Measurements from ENCODE around the gene ENG.

Gene ENG

DNA sequence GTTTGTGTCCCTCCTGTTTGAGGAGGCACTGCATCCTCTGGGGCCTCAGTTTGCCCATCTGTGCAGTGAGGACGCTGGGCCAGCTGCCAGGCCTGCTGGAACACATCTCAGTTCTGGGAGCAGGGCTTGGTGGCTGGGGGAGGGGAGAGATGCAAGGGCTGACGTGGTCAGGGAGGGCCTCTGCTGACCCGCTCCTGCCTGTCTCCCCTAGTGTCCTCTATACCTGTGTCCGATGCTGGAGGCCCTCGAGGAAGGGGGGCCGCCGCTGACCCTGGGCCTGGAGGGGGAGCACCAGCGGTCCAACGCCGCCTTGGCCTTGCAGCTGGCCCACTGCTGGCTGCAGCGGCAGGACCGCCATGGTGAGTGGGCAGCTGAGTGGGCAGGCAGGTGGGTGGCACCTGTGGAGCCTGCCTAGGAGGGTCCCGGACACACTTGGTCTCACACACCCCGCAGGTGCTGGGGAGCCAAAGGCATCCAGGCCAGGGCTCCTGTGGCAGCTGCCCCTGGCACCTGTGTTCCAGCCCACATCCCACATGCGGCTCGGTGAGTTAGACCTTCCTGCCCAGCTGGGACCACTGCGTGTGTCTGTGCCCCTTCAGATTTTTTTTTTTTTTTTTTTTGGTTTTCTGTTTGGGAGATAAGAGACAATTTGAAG is 46.0 kb downstream of the ENG start:
- Histone ChIP-seq H4K20me1 (ENCODE audit: control insufficient read depth, insufficient read depth, low read depth, low read length) (peaks cover 6% of the 10 kb centered on the region; the same call in 1 of the 2 replicates), H3F3A (ENCODE audit: control insufficient read depth, insufficient read depth) (no peaks in the 10 kb centered on the region), H3K4me1 (ENCODE audit: control insufficient read depth, low read length) (peaks cover 16% of the 10 kb centered on the region), H3K36me3 (ENCODE audit: control insufficient read depth, low read length) (peaks cover 72% of the 10 kb centered on the region), H3K4me2 (ENCODE audit: low read length) (no peak overlapping the region), H3K27me3 (ENCODE audit: control insufficient read depth, low read length) (no peaks in the 10 kb centered on the region), H3K79me2 (ENCODE audit: control insufficient read depth, low read length) (peaks cover 31% of the 10 kb centered on the region), H3K27ac (ENCODE audit: low read depth, low read length) (no peak overlapping the region), H3K9me3 (ENCODE audit: control insufficient read depth, insufficient read depth, low read length) (no peaks in the 10 kb centered on the region), H3K9me2 (replicated peaks; ENCODE audit: control insufficient read depth, low read length) (no peaks in the 10 kb centered on the region), H3K4me3 (ENCODE audit: low read length) (no peak overlapping the region)
- no peak for TF ChIP-seq EZH2phosphoT487 (IDR thresholded peaks at IDR 0.05; ENCODE audit: borderline replicate concordance, low read length)
- no peak for TF ChIP-seq CTCF (IDR thresholded peaks at IDR 0.05; ENCODE audit: low read depth, low read length, poor library complexity, severe bottlenecking)

GRCh38 chr9:127806871-127807270 is 47.6 kb downstream of the ENG start:
- peaks cover 6% of the 10 kb centered on the region; the same call in 1 of the 2 replicates for H4K20me1 ChIP-seq (ENCODE audit: control insufficient read depth, insufficient read depth, low read depth, low read length)

DNA sequence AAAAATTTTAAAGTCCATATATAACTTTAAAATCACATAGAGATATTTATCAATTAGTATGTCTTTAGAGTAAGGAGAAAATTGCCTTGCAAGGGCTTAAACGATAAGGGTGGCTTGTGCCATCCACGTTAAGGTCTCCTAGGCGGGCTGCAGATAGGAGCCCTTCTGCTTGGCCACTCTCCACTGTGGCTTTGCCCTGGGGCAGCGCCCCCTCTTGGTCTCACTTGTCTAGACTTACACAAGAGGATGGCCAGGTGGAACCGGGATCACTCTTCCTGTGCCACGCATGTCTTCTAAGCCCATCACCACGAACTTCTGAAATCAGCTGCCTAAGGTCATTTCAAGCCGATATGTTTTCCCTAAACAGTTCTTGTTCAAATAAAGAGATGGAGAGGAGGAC is 48.8 kb downstream of the ENG start:
- H3F3A ChIP-seq (ENCODE audit: control insufficient read depth, insufficient read depth), result 0 out of 2 replicates have a peak, but pooled peaks cover 4% of the 10 kb centered on the region

More at GRCh38 chr9:127806871-127807270, 47.6 kb downstream of the ENG start:
- Histone ChIP-seq H3K36me3 (ENCODE audit: control insufficient read depth, low read length) (peaks cover 56% of the 10 kb centered on the region), H3K9me2 (replicated peaks; ENCODE audit: control insufficient read depth, low read length) (no peaks in the 10 kb centered on the region), H3K27ac (ENCODE audit: low read depth, low read length) (no peak overlapping the region), H3F3A (ENCODE audit: control insufficient read depth, insufficient read depth) (0 out of 2 replicates have a peak, but pooled peaks cover 4% of the 10 kb centered on the region), H3K4me2 (ENCODE audit: low read length) (no peak overlapping the region), H3K4me3 (ENCODE audit: low read length) (no peak overlapping the region), H3K9me3 (ENCODE audit: control insufficient read depth, insufficient read depth, low read length) (no peaks in the 10 kb centered on the region), H3K4me1 (ENCODE audit: control insufficient read depth, low read length) (peaks cover 23% of the 10 kb centered on the region), H3K79me2 (ENCODE audit: control insufficient read depth, low read length) (peaks cover 36% of the 10 kb centered on the region), H3K27me3 (ENCODE audit: control insufficient read depth, low read length) (no peaks in the 10 kb centered on the region)
- no peak for TF ChIP-seq CTCF (IDR thresholded peaks at IDR 0.05; ENCODE audit: low read depth, low read length, poor library complexity, severe bottlenecking)
- no peak for TF ChIP-seq EZH2phosphoT487 (IDR thresholded peaks at IDR 0.05; ENCODE audit: borderline replicate concordance, low read length)

More for the DNA sequence above, 48.8 kb downstream of the ENG start:
- H3K27me3 ChIP-seq (ENCODE audit: control insufficient read depth, low read length), result no peaks in the 10 kb centered on the region
- H3K36me3 ChIP-seq (ENCODE audit: control insufficient read depth, low read length), result peaks cover 54% of the 10 kb centered on the region
- no peak overlapping the region for H3K4me3 ChIP-seq (ENCODE audit: low read length)
- TF ChIP-seq EZH2phosphoT487 (IDR thresholded peaks at IDR 0.05; ENCODE audit: borderline replicate concordance, low read length) (no peak), CTCF (IDR thresholded peaks at IDR 0.05; ENCODE audit: low read depth, low read length, poor library complexity, severe bottlenecking) (peak; percentile 60)
- H3K79me2 ChIP-seq (ENCODE audit: control insufficient read depth, low read length), result peaks cover 36% of the 10 kb centered on the region
- peaks cover 6% of the 10 kb centered on the region; the same call in 1 of the 2 replicates for H4K20me1 ChIP-seq (ENCODE audit: control insufficient read depth, insufficient read depth, low read depth, low read length)
- peaks cover 28% of the 10 kb centered on the region for H3K4me1 ChIP-seq (ENCODE audit: control insufficient read depth, low read length)
- H3K27ac ChIP-seq (ENCODE audit: low read depth, low read length), result no peak overlapping the region
- no peak overlapping the region for H3K4me2 ChIP-seq (ENCODE audit: low read length)
- no peaks in the 10 kb centered on the region for H3K9me3 ChIP-seq (ENCODE audit: control insufficient read depth, insufficient read depth, low read length)
- H3K9me2 ChIP-seq (replicated peaks; ENCODE audit: control insufficient read depth, low read length), result no peaks in the 10 kb centered on the region

All from DOHH2 (cell line).